OCI-LY7 (cell line): ENCODE measurements around the gene CYP19A1. TPM values are rescaled to one million over a fixed set of nuclear protein-coding genes. Genes with fewer than 3 reads are reported as not detected.

ENCODE experiments used
- BruUV-seq: library from RNA; stranded (reverse); fragments of 400-500 nt; replicated peaks from 2 replicates; lab custom pipeline; 2021; lab: Mats Ljungman, UMichigan
- CTCF ChIA-PET: fragments of 300-600 bp; sonication (Branson Sonifier 250); formaldehyde crosslinking; loops from one replicate; lab custom pipeline; 2022; ENCODE audit warnings: antibody characterized with exemption; ENCODE audit not compliant: unreplicated experiment; lab: Charles Lee
- POLR2A ChIA-PET: fragments of 300-600 bp; sonication (Branson Sonifier 250); formaldehyde crosslinking; loops from one replicate; lab custom pipeline; 2022; ENCODE audit warnings: antibody characterized with exemption; lab: Charles Lee
- DNase-seq: peaks from one replicate; pipeline ENCODE4 v3.0.0-alpha.2; 2015; ENCODE audit warnings: low spot score
- H2AFZ ChIP-seq: fragments of 200-600 bp; sonication (generic), shearing (Covaris generic); 2 replicates; pipeline ENCODE4 v1.6.1; 2014; ENCODE audit warnings: mild to moderate bottlenecking, antibody characterized with exemption, low read length, moderate library complexity
- H3K27ac ChIP-seq: fragments of 200-600 bp; sonication (generic); 2 replicates; pipeline ENCODE4 v1.5.1; 2014; ENCODE audit warnings: mixed run types, low read depth, mild to moderate bottlenecking, moderate library complexity, low read length, inconsistent platforms; ENCODE audit not compliant: poor library complexity, severe bottlenecking
- H3K36me3 ChIP-seq: fragments of 200-600 bp; sonication (generic); 2 replicates; pipeline ENCODE4 v1.6.1; 2014; ENCODE audit warnings: mild to moderate bottlenecking, antibody characterized with exemption, low read length, moderate library complexity, mixed read lengths; ENCODE audit not compliant: insufficient read depth
- H3K4me1 ChIP-seq: fragments of 200-600 bp; sonication (generic); 2 replicates; pipeline ENCODE4 v1.5.1; 2014; ENCODE audit warnings: mild to moderate bottlenecking, low read length; ENCODE audit not compliant: insufficient read depth, poor library complexity, severe bottlenecking
- H3K4me2 ChIP-seq: fragments of 200-600 bp; sonication (generic); 2 replicates; pipeline ENCODE4 v1.6.1; 2014; ENCODE audit warnings: mild to moderate bottlenecking, low read length
- H3K4me3 ChIP-seq: fragments of 200-600 bp; sonication (generic); 2 replicates; pipeline ENCODE4 v1.5.1; 2014; ENCODE audit warnings: mild to moderate bottlenecking, low read depth, low read length; ENCODE audit not compliant: poor library complexity, severe bottlenecking
- H3K79me2 ChIP-seq: fragments of 200-600 bp; sonication (generic); 2 replicates; pipeline ENCODE4 v1.6.1; 2016; ENCODE audit warnings: low read depth, mild to moderate bottlenecking, low read length, moderate library complexity, mixed read lengths; ENCODE audit not compliant: insufficient read depth
- H3K9me2 ChIP-seq: fragments of 200-600 bp; sonication (generic); 2 replicates; pipeline ENCODE4 v1.6.1; 2016; ENCODE audit warnings: mild to moderate bottlenecking, low read length, mixed read lengths; ENCODE audit not compliant: insufficient read depth
- H3K9me3 ChIP-seq: fragments of 200-600 bp; sonication (generic); 2 replicates; pipeline ENCODE4 v1.6.1; 2014; ENCODE audit warnings: mild to moderate bottlenecking, mixed run types, low read length, mixed read lengths
- H4K20me1 ChIP-seq: fragments of 200-600 bp; sonication (generic); 2 replicates; pipeline ENCODE4 v1.6.1; 2014; ENCODE audit warnings: mild to moderate bottlenecking, antibody characterized with exemption, low read length, moderate library complexity, mixed read lengths; ENCODE audit not compliant: insufficient read depth
- CTCF ChIP-seq: fragments of 200-600 bp; sonication (generic); conservative IDR thresholded peaks from 2 replicates; pipeline ENCODE4 v1.5.1; 2014; ENCODE audit warnings: mild to moderate bottlenecking, antibody characterized with exemption, low read length, moderate library complexity, mixed read lengths
- EZH2phosphoT487 ChIP-seq: fragments of 200-600 bp; sonication (generic); IDR thresholded peaks from 2 replicates; pipeline ENCODE4 v1.6.1; 2018; ENCODE audit warnings: low read depth, borderline replicate concordance, mild to moderate bottlenecking, mixed run types, antibody characterized with exemption, low read length, moderate library complexity, mixed read lengths
- intact Hi-C: fragments of 100-400 bp; cut with micrococcal nuclease; formaldehyde crosslinking; loops from one replicate; pipeline ENCODE4 v1.10.0; 2022; ENCODE audit not compliant: unreplicated experiment
- total RNA-seq, 2 experiments: library from RNA; depleted of rRNA in 1 of 2; stranded (reverse); fragments of >200 nt in 1 of 2; shearing (Covaris generic) in 1 of 2; gene quantifications; 2 replicates each; pipeline ENCODE4 v1.2.3, GENCODE V29; 2014 to 2022

The CYP19A1 gene
- total RNA-seq, 2 experiments from 2014 or later, result 0.13 TPM; not detected in 1

DNA sequence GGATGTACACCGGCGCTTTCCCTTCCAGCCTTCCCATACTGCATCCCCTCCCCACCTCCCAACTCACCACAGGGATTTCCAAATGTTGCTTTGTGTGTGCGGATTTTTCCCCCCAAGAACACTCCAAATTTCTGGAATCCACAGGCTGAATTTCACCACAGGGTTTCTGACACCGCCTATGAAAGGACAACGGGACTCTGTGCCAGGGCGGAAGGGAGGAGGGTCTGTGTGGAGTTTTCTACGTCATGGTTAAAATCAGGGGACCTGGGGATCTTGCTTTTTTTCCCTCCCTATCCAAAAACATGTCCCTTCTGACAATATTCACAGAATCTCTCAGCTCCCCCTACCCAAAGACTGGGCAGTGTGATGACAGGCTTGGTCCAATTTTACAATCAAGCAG, 14.6 kb downstream of the CYP19A1 start:
- intact Hi-C loops, result no loop called here
- no TSS peak for BruUV-seq
- TF ChIP-seq EZH2phosphoT487, result no peak
- TF ChIP-seq CTCF, result no peak
- H3K9me2 ChIP-seq, result no peaks in the 10 kb centered on the region
- no peaks in the 10 kb centered on the region for H3K4me1 ChIP-seq
- H3K36me3 ChIP-seq, result no peaks in the 10 kb centered on the region
- H2AFZ ChIP-seq, result no peak overlapping the region
- no peaks in the 10 kb centered on the region for H3K79me2 ChIP-seq
- DNase-seq, result no peak
- H4K20me1 ChIP-seq, result no peaks in the 10 kb centered on the region
- ChIA-PET POLR2A (interaction anchor here (0.7 kb wide), 1 partner anchor 142 kb away, joined by 3 read pairs; no protein-coding TSS in a partner anchor), CTCF (no interaction called here)
- no peak overlapping the region for H3K4me3 ChIP-seq
- no peaks in the 10 kb centered on the region for H3K9me3 ChIP-seq
- no peak overlapping the region for H3K27ac ChIP-seq
- H3K4me2 ChIP-seq, result no peak overlapping the region

GRCh38 chr15:51322621-51323296, 15.6 kb downstream of the CYP19A1 start:
- Histone ChIP-seq H3K9me2 (no peaks in the 10 kb centered on the region), H2AFZ (no peak overlapping the region), H3K27ac (no peak overlapping the region), H3K4me3 (no peak overlapping the region), H3K9me3 (no peaks in the 10 kb centered on the region), H3K4me2 (no peak overlapping the region), H3K79me2 (no peaks in the 10 kb centered on the region), H4K20me1 (no peaks in the 10 kb centered on the region), H3K4me1 (no peaks in the 10 kb centered on the region), H3K36me3 (no peaks in the 10 kb centered on the region)
- CTCF ChIA-PET, result no interaction called here
- TF ChIP-seq CTCF, result no peak
- no peak for TF ChIP-seq EZH2phosphoT487
- BruUV-seq, result no TSS peak
- DNase-seq, result no peak
- intact Hi-C loops, result no loop called here
- POLR2A ChIA-PET, result no interaction called here

DNA sequence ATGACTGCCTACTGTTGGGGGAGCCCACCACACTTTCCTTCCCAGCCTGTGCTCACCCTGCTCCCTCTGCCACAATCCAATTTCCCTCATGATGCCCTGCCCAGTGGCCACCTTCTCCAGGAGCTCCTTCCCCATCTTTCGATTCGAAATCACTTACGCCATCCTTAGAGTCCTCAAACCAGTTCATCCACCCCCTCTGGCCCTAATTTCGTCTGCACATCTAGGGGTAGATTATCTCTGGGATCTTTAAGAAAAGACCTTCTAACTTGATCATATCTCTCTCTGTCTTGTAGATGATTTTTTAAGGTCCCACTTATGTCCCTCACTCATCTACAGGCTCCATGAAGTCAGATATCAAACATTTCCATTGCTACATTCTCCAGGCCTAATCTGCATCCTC, 17.1 kb downstream of the CYP19A1 start:
- TF ChIP-seq CTCF, result no peak
- TF ChIP-seq EZH2phosphoT487, result no peak
- no TSS peak for BruUV-seq
- CTCF ChIA-PET, result no interaction called here

More for the DNA sequence above, 17.1 kb downstream of the CYP19A1 start:
- POLR2A ChIA-PET, result no interaction called here
- Histone ChIP-seq H3K4me3 (no peak overlapping the region), H3K79me2 (no peaks in the 10 kb centered on the region), H3K9me3 (no peaks in the 10 kb centered on the region), H3K36me3 (no peaks in the 10 kb centered on the region), H3K27ac (no peak overlapping the region), H4K20me1 (no peaks in the 10 kb centered on the region), H3K9me2 (no peaks in the 10 kb centered on the region), H3K4me1 (no peaks in the 10 kb centered on the region), H3K4me2 (no peak overlapping the region), H2AFZ (no peak overlapping the region)
- intact Hi-C loops, result no loop called here
- DNase-seq, result no peak
